H9 (cell line): ENCODE data around the gene SPNS3. TPM values are rescaled to one million over a fixed set of nuclear protein-coding genes. Genes with fewer than 3 reads are reported as not detected.

Source experiments
- DNase-seq: peaks from one replicate; pipeline ENCODE4 v3.0.0-alpha.2; 2017
- H2AFZ ChIP-seq: one replicate; pipeline ENCODE4 v1.6.1; 2013; ENCODE audit warnings: mild to moderate bottlenecking, low read length, control low read depth, moderate library complexity
- H2AK5ac ChIP-seq: 2 replicates; pipeline ENCODE4 v1.6.1; 2013; ENCODE audit warnings: low read length, control low read depth, mixed read lengths; ENCODE audit not compliant: insufficient read length
- H2BK120ac ChIP-seq: one replicate; pipeline ENCODE4 v1.6.1; 2013; ENCODE audit warnings: low read depth, mild to moderate bottlenecking, low read length, control low read depth, inconsistent platforms; ENCODE audit not compliant: poor library complexity, severe bottlenecking
- H2BK12ac ChIP-seq: 2 replicates; pipeline ENCODE4 v1.6.1; 2013; ENCODE audit warnings: low read length, control low read depth, mixed read lengths, low read depth; ENCODE audit not compliant: insufficient read length
- H2BK15ac ChIP-seq: 2 replicates; pipeline ENCODE4 v1.6.1; 2013; ENCODE audit warnings: low read depth, low read length, control low read depth
- H2BK20ac ChIP-seq: one replicate; pipeline ENCODE4 v1.6.1; 2013; ENCODE audit warnings: low read depth, mild to moderate bottlenecking, low read length, control low read depth, inconsistent platforms; ENCODE audit not compliant: poor library complexity, severe bottlenecking
- H2BK5ac ChIP-seq: 2 replicates; pipeline ENCODE4 v1.6.1; 2013; ENCODE audit warnings: low read length, control low read depth, mixed read lengths; ENCODE audit not compliant: insufficient read length
- H3K14ac ChIP-seq: 2 replicates; pipeline ENCODE4 v1.6.1; 2013; ENCODE audit warnings: low read length, control low read depth; ENCODE audit not compliant: insufficient read depth
- H3K18ac ChIP-seq: 2 replicates; pipeline ENCODE4 v1.6.1; 2013; ENCODE audit warnings: low read depth, mild to moderate bottlenecking, mixed read lengths, low read length, control low read depth; ENCODE audit not compliant: insufficient read length
- H3K23ac ChIP-seq: 2 replicates; pipeline ENCODE4 v1.6.1; 2013; ENCODE audit warnings: low read length, control low read depth, mixed read lengths, low read depth; ENCODE audit not compliant: insufficient read length
- H3K23me2 ChIP-seq: 2 replicates; pipeline ENCODE4 v1.6.1; 2013; ENCODE audit warnings: low read depth, mild to moderate bottlenecking, mixed read lengths, low read length, control low read depth; ENCODE audit not compliant: insufficient read length, poor library complexity, severe bottlenecking
- H3K27ac ChIP-seq: 2 replicates; pipeline ENCODE4 v1.5.1; 2013; ENCODE audit warnings: low read length, control low read depth, mixed read lengths, low read depth; ENCODE audit not compliant: insufficient read length
- H3K27me3 ChIP-seq: 2 replicates; pipeline ENCODE4 v1.6.1; 2013; ENCODE audit warnings: low read length, control low read depth, inconsistent platforms; ENCODE audit not compliant: insufficient read depth
- H3K4ac ChIP-seq: 2 replicates; pipeline ENCODE4 v1.6.1; 2013; ENCODE audit warnings: low read depth, mild to moderate bottlenecking, control low read depth, inconsistent platforms, low read length, moderate library complexity
- H3K4me1 ChIP-seq: 2 replicates; pipeline ENCODE4 v1.6.1; 2013; ENCODE audit warnings: low read length, control low read depth, inconsistent platforms; ENCODE audit not compliant: insufficient read depth
- H3K4me2 ChIP-seq: 2 replicates; pipeline ENCODE4 v1.6.1; 2013; ENCODE audit warnings: low read length, control low read depth, mixed read lengths; ENCODE audit not compliant: insufficient read length, insufficient read depth
- H3K56ac ChIP-seq: 2 replicates; pipeline ENCODE4 v1.6.1; 2013; ENCODE audit warnings: low read depth, mild to moderate bottlenecking, mixed read lengths, low read length, control low read depth; ENCODE audit not compliant: insufficient read length
- H3K79me1 ChIP-seq: 2 replicates; pipeline ENCODE4 v1.6.1; 2013; ENCODE audit warnings: low read depth, mild to moderate bottlenecking, moderate library complexity, low read length, control low read depth, inconsistent platforms; ENCODE audit not compliant: insufficient read depth, poor library complexity, severe bottlenecking
- H3K79me2 ChIP-seq: 2 replicates; pipeline ENCODE4 v1.6.1; 2013; ENCODE audit warnings: low read length, control low read depth, inconsistent platforms; ENCODE audit not compliant: insufficient read depth
- H3K9ac ChIP-seq: 2 replicates; pipeline ENCODE4 v1.6.1; 2013; ENCODE audit warnings: low read length, control low read depth, mixed read lengths; ENCODE audit not compliant: insufficient read length; ENCODE audit errors: extremely low read depth
- H3K9me3 ChIP-seq: one replicate; pipeline ENCODE4 v1.6.1; 2013; ENCODE audit warnings: low read depth, low read length, inconsistent platforms; ENCODE audit not compliant: control insufficient read depth
- H3T11ph ChIP-seq: one replicate; pipeline ENCODE4 v1.6.1; 2013; ENCODE audit warnings: mild to moderate bottlenecking, low read length, control low read depth, inconsistent platforms
- H4K20me1 ChIP-seq: one replicate; pipeline ENCODE4 v1.6.1; 2013; ENCODE audit not compliant: control insufficient read depth, insufficient read length, insufficient read depth
- H4K5ac ChIP-seq: 2 replicates; pipeline ENCODE4 v1.6.1; 2013; ENCODE audit warnings: low read depth, mild to moderate bottlenecking, mixed read lengths, low read length, control low read depth; ENCODE audit not compliant: insufficient read length
- H4K8ac ChIP-seq: replicated peaks from 2 replicates; pipeline ENCODE4 v1.6.1; 2013; ENCODE audit warnings: low read length, control low read depth, mixed read lengths, low read depth; ENCODE audit not compliant: insufficient read length
- H4K91ac ChIP-seq: 2 replicates; pipeline ENCODE4 v1.6.1; 2013; ENCODE audit warnings: low read depth, mild to moderate bottlenecking, moderate library complexity, mixed read lengths, low read length, control low read depth; ENCODE audit not compliant: insufficient read length
- H3K27ac Mint-ChIP-seq, 3 experiments: 2 replicates in 2 of 3; 3 replicates in 1 of 3; pipeline ENCODE4 v1.8.0; 2020 to 2021; ENCODE audit warnings: mixed read lengths in 3 of 3, mild to moderate bottlenecking in 1 of 3, moderate library complexity in 1 of 3
- H3K27me3 Mint-ChIP-seq: 2 replicates; pipeline ENCODE4 v1.8.0; 2021; ENCODE audit warnings: low read depth, mild to moderate bottlenecking, moderate library complexity, mixed read lengths
- H3K36me3 Mint-ChIP-seq, 3 experiments: 2 replicates in 2 of 3; 3 replicates in 1 of 3; pipeline ENCODE4 v1.8.0; 2020 to 2021; ENCODE audit warnings: low read depth in 3 of 3, mixed read lengths in 3 of 3; ENCODE audit not compliant: insufficient read depth in 1 of 3
- H3K4me1 Mint-ChIP-seq, 2 experiments: 2 replicates each; pipeline ENCODE4 v1.8.0; 2020; ENCODE audit warnings: mixed read lengths in 2 of 2
- H3K4me3 Mint-ChIP-seq, 2 experiments: 2 replicates in 1 of 2; 3 replicates in 1 of 2; pipeline ENCODE4 v1.8.0; 2020 to 2021; ENCODE audit warnings: mild to moderate bottlenecking in 2 of 2, mixed read lengths in 2 of 2, moderate library complexity in 1 of 2
- H3K9me3 Mint-ChIP-seq, 2 experiments: 2 replicates in 1 of 2; 3 replicates in 1 of 2; pipeline ENCODE4 v1.8.0; 2020; ENCODE audit warnings: mild to moderate bottlenecking in 2 of 2, mixed read lengths in 2 of 2, moderate library complexity in 1 of 2
- CTCF ChIP-seq: fragments of 200-600 bp; sonication (generic); conservative IDR thresholded peaks from 3 replicates; pipeline ENCODE4 v1.8.0; 2021; ENCODE audit warnings: antibody characterized with exemption, mild to moderate bottlenecking
- WGBS: extraction: QIAGEN DNeasy Blood & Tissue Kit; methylation state at CpG from one replicate; pipeline ENCODE4 v1.1.7; 2013; ENCODE audit warnings: missing lambda C conversion rate, low lambda C conversion rate, mixed read lengths; ENCODE audit not compliant: insufficient read length; ENCODE audit errors: extremely low coverage; 5-methylcytosine and 5-hydroxymethylcytosine counted together
- total RNA-seq: library from RNA; stranded (reverse); gene quantifications from 2 replicates; pipeline ENCODE4 v1.2.1, GENCODE V29; 2021

Gene SPNS3
- total RNA-seq, 1 experiment from 2014 or later, result not detected

- Histone ChIP-seq H3K23ac (no peak overlapping the region), H2AFZ (no peak overlapping the region), H3K4ac (no peak overlapping the region), H2BK20ac (no peak overlapping the region), H3T11ph (no peak overlapping the region), H4K8ac (no peak overlapping the region), H4K5ac (no peak overlapping the region), H3K27ac (no peak overlapping the region), H3K27me3 (no peaks in the 10 kb centered on the region), H2BK120ac (no peak overlapping the region), H3K79me2 (no peaks in the 10 kb centered on the region), H2BK12ac (no peak overlapping the region), H3K14ac (no peak overlapping the region), H3K23me2 (peaks cover 3% of the 10 kb centered on the region), H3K79me1 (no peaks in the 10 kb centered on the region), H3K4me1 (no peaks in the 10 kb centered on the region; the same call in 1 of the 2 replicates), H2BK5ac (no peak overlapping the region), H3K9ac (no peak overlapping the region), H3K18ac (no peak overlapping the region), H2BK15ac (no peak overlapping the region), H3K4me2 (no peak overlapping the region), H4K91ac (no peak overlapping the region), H2AK5ac (no peak overlapping the region), H3K9me3 (no peaks in the 10 kb centered on the region), H3K56ac (no peak overlapping the region), H4K20me1 (no peaks in the 10 kb centered on the region)
- Mint-ChIP-seq H3K4me1 (peaks cover 7 to 8% of the 10 kb centered on the region in 2 experiments), H3K36me3 (no peaks in the 10 kb centered on the region), H3K27ac (no peak overlapping the region), H3K27me3 (no peaks in the 10 kb centered on the region), H3K4me3 (no peak overlapping the region), H3K9me3 (no peaks in the 10 kb centered on the region)
- WGBS, result no CpG with 5 or more reads among the region's 3 CpGs
- no peak for TF ChIP-seq CTCF
- no peak for DNase-seq
These were observed 22.5 kb upstream of the SPNS3 start for GRCh38 chr17:4411201-4411600.
